ENCODE measurements around the gene NCKIPSD.

The NCKIPSD gene

GRCh38 chr3:48642605-48643004 is 43.1 kb downstream of the NCKIPSD start:
- no peak for DNase-seq

GRCh38 chr3:48641396-48641795 is 44.3 kb downstream of the NCKIPSD start:
- no peak for DNase-seq

- DNase-seq, result no peak
These were observed 45.6 kb downstream of the NCKIPSD start for GRCh38 chr3:48639944-48640606.

GRCh38 chr3:48637305-48637704 is 48.4 kb downstream of the NCKIPSD start:
- no peak for DNase-seq

GRCh38 chr3:48636149-48636655 is 49.5 kb downstream of the NCKIPSD start:
- no peak for DNase-seq

GRCh38 chr3:48635222-48636021 is 50.3 kb downstream of the NCKIPSD start, which contains the start of gene SLC26A6:
SLC26A6 (minus strand) TSS chr3:48635461; CDS start chr3:48635393, 68 bp downstream.
- DNase-seq, result peak; percentile 98

- peak; percentile 66 for DNase-seq
These were observed 51.0 kb downstream of the NCKIPSD start for GRCh38 chr3:48634661-48635221.

GRCh38 chr3:48633743-48634142 is 52.0 kb downstream of the NCKIPSD start:
- no peak for DNase-seq

- DNase-seq, result no peak
These were observed 52.5 kb downstream of the NCKIPSD start for GRCh38 chr3:48633256-48633655.

- no peak for DNase-seq
These were observed 53.9 kb downstream of the NCKIPSD start for GRCh38 chr3:48631516-48632448.

- no peak for DNase-seq
These were observed 54.9 kb downstream of the NCKIPSD start for GRCh38 chr3:48630833-48631232.

GRCh38 chr3:48630407-48630806 is 55.3 kb downstream of the NCKIPSD start:
- no peak for DNase-seq

GRCh38 chr3:48629894-48630293 is 55.8 kb downstream of the NCKIPSD start:
- DNase-seq, result no peak

- DNase-seq, result no peak
These were observed 57.3 kb downstream of the NCKIPSD start for GRCh38 chr3:48628277-48629017.

GRCh38 chr3:48625600-48625999 is 60.1 kb downstream of the NCKIPSD start:
- DNase-seq, result no peak

- DNase-seq, result no peak
These were observed 60.9 kb downstream of the NCKIPSD start for GRCh38 chr3:48624767-48625166.

GRCh38 chr3:48623851-48624547 is 61.7 kb downstream of the NCKIPSD start:
- no peak for DNase-seq
